GM21717 (cell line): ENCODE results near the gene GLI3.

ENCODE experiments used
- ATAC-seq: cut with Tn5 transposase; IDR thresholded peaks from one replicate; pipeline ENCODE4 v1.9.1; 2021; ENCODE audit warnings: mild to moderate bottlenecking, moderate library complexity; ENCODE audit not compliant: unreplicated experiment

The GLI3 gene

DNA sequence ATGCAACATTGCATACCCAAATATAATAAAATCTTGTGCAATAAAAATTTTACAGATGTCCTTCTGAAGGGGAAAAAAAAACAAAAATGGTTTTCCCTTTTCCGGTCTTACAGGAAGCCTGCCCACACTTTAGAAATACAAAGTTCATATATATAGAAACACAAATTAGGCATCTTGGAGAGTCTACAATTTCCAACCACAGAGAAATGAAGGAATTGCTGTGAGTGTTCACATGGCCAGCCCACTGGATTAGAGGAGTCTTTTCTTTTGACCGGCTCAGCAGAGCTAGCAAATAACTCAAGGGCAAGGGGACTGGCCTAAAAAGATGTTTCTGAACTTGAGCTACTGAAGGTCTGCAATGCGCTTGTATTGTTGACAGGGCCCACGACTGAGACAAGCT lies 92.4 kb downstream of the GLI3 start:
- no peak for ATAC-seq

DNA sequence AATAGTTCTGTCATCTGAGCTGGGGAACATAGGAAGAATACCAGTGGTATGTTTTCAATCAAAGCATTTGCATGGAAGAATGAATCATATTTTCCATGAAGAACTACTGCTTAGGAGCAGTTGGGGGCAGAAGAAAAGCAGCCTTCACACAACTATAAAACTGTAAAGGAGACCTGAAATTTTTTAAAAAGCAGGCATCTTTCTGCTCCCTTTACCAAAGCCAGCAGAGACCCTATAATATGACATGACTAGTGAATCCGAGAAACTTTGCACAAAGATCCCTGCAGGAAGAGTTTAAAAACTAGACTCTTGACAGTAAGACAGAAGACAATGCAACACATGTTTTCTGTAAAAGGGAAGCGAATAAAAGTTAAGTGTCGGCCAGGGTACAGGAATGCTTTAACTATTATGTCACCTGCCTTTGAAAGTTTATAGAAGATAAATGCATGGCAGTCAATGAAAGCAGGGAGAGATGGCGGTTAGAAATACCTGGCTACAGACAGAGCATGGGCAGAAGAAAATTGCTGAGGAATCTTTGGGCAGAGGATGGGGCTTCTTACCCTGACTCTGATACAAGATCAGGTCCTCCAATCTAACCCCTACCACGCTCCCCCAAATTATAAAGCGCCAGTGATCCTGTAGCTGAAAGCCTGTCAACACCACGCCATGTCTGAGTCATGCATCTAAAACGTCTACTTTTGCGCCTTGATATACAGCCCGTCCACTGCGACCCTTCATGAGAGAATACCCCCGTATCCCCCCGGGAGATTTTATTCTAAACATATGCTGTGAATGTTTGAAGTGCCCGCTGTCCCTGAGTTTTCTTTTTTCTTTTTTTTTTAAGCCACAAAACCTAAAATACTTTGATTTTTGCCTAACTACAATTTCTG lies 93.1 kb downstream of the GLI3 start:
- no peak for ATAC-seq

DNA sequence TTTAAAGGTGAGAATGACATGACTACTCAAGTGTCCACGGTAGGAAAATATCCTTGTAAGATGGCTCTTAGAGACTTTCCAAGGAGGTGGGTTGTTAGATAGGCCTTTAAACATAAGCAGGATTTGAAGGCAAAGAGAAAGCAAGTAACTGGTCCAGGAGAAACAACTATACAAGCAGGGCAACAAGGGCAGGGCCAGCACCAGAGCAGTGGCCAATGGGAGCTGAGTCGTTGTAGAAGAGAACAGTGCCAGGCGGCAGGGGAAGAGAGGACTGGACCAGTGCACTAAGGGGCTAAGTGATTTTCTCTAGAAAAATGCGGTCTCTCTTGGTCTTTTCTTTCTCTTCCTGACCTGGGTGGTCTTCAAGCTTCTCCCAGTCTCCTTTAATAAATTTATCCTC lies 94.9 kb downstream of the GLI3 start:
- ATAC-seq, result no peak

DNA sequence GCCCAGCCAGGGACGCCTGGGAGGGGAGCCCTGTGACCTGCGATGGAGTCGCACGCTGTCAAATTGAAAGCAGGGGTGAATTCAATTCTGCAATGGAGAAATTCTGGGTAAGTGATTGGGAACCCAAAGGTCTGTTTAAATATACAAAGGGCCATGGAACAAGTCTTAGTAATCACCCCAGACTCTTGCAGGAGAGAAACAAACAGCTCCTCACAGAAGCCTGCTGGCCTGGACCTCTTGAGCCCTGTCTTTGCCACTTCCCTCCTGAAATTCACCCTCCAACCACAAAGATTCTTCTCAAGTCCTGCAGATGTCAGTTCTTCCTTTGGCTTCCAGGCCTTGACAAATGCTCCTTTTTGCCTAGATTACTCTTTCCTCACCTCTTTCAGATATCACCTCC lies 97.3 kb downstream of the GLI3 start:
- ATAC-seq, result no peak

DNA sequence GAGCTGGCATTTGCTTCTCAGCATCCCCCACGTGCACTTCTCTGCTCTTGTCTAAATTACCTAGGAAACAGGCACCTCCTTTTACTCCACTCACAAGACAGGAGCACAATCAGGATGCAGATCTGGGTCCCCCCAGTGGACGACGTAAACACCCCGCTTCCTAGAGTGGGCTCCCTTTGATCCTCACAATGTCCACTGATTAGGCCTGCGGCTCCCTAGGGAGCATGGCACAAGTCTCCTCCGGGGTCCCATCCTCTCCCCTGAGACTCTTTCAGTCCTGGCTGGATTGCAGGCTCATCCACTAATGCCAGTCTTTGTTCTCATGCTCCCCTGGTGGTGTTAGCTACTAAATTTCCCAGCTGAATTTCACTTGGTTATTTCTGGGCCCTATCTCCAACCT lies 98.3 kb downstream of the GLI3 start:
- no peak for ATAC-seq

DNA sequence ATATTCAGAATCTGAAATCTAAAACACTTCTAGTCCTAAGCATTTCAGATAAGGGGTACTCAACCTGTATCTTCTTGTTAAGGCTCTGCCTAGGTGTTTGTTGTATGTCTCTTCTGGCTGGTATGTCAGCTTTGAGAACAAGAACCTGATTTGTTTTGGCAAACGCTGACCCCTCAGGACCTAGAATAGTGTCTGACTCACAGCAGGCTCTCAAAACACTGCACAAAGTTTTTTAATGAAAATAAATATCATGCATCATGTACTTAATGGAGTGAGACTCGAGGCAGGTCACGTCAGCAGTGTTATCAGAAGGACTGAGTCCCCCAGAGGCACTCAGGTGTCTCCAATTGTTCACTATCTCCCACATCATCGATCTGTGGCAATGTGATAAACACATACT lies 99.1 kb downstream of the GLI3 start:
- no peak for ATAC-seq

DNA sequence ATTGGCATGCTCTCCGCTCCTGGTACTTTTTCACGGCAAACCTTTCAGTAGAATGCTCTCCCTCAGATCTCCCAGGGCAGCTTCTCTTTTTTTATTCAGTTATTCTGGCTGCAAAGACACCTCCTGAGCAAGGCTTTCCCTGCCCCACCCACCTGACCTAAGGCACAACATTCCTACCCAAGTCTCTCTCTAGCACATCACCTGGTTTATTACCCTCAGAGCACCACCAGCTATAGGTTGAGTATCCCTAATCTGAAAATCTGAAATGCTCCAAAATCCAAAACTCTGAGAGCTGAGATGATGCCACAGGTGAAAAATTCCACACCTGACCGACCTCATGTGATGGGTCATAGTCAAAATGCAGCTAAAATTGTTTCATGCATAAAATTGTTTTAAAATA lies 99.6 kb downstream of the GLI3 start:
- no peak for ATAC-seq

DNA sequence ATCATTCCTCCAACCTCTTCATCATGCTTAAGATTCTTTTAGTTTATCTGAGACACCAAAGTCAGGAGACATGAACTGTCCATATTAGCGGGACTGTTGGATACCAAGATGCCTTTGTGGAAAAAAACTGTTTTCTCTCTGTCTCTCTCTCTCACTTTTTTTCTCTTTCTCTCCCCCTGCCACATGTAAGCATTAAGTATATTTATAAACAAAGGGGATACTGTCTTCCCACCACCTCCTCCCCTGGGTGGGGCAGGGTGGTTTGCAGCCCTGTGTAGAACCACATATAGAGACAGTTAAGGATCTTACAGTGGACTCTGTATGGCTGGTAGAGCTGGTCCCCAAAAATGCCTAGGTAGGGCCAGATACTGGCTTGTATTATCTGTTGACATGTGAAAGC lies 101.3 kb downstream of the GLI3 start:
- no peak for ATAC-seq

DNA sequence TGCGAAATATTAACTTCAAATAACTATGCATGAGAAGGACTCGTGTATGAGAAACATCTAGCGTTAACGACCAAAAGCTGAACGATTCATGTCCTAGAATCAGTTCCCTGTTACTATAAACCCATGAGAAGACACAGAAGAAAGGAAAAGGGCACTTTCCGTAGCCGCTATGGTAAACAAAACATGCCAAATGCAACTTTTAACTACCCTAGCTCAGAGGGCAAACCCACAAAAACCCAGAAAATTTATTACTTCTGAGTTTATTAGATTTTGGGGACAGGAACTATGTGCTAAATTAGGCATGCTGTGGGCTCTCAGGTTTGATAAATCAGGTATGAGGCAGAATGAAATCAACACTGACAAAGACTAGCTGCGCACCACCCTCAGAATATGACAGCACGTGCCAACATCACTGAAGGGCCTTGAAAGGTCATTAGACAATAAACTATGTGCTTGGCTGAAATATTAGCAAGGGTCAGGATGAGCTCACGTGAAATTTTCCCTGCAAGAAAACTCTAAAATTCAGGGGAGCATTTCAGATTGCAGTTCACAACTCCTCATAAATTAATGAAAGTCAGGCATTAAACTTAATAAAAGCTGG lies 102.6 kb downstream of the GLI3 start:
- no peak for ATAC-seq

DNA sequence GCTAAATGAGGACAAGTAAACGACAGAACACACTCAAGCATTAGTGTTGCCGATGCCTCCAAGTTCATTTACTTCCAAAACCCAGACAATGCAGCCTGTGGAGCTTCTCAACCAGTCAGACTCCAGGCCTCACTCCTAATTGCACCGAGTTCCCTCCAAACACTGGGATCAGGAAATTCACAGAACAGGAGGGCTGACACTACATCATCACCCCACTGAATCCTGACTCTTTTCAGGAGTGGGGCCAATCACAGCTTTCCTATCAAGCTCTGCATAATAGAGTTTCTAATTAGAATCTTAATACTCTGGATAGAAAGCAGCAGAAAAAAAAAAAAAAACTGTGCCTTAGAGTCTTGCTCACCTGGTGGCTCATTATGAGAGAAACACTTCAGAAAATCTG lies 103.7 kb downstream of the GLI3 start:
- ATAC-seq, result no peak

DNA sequence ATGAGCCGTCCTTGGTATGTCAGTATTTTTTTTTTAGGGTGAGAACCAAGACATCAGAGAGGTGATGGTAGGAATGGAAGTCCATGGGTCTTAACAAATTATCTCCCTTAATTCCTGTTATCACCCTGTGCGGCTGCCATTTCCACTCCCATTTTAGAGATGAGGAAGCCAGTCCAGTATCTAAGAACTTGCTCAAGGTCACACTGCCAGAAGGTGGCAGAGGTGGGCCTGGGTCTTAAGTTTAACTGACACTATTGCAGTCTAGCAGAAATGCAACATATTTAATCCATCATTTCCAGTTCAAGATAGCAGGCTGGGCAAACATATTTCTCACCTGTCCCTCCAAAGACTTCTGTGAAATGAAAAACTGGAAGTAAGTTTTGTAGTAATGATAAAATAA lies 108.3 kb downstream of the GLI3 start:
- ATAC-seq, result no peak

DNA sequence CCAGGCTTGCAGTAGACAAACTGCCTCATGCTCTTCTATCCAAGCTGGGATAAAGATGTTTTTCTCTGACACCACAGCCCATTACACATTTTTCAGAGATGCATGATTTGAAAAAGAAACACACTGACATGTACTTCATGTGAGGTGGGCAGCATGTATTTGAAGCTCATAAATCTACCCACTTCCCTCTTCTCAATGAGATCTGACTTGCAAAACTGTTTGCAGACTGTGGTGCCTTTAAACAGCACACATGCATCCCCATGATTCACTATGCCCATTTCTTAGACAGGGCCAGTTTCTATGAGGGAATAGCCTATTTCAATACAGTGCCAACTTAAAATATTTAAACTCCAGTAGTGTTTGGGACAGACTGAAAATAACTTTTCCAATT lies 109.8 kb downstream of the GLI3 start:
- no peak for ATAC-seq

DNA sequence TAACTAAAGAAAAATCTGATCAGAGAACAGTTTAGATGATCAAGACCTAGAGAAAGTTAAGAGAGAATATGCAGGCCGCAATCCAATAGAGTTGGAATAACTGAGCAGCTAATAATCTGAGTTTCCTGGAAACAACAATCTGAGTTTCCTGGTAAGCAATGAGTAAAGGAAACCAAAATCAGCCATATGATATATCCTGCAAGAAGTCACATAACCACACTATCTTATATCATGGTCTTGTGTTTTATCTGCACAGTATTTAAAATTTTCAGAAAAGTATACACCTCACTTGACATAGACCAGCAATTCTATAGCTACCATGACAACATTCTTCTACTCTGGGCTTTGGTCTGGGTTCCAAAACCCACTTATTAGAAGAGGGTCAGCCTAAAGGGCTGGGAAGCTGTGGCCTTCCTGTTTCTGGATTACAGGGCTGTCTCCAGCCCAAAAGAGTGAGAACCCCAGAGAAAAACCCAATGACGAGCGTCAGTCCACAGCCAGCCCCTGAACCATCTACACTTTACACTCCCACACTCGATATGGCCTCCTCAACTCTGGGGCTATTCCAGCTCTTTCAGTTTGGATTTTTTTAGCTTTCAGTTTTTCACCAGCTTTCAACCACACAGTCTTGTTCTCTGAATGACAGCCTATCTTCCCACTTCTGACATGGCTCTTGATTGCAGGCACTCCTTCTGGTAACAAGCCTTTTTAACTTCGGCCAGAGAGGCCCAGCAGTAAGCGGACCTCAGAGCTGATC lies 110.4 kb downstream of the GLI3 start:
- ATAC-seq, result no peak

DNA sequence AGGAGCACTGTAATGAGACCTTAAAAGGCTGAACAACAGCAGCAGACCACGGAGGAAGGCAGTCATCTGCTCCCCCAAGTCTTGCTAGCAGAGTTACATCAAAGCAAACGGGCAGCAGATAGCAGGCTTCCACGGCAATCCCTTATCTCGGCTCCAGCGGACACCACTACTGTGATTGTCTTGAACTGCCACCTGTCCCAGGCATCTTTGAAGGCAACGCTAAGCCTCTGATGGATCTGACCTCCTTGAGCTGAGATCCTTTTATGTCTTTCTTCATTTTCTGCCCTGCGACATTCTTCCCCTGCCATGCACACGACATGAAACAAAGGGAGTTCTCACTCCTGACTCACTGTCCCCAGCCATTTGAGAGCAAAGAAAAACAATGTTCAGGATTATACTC lies 111.7 kb downstream of the GLI3 start:
- ATAC-seq, result no peak

DNA sequence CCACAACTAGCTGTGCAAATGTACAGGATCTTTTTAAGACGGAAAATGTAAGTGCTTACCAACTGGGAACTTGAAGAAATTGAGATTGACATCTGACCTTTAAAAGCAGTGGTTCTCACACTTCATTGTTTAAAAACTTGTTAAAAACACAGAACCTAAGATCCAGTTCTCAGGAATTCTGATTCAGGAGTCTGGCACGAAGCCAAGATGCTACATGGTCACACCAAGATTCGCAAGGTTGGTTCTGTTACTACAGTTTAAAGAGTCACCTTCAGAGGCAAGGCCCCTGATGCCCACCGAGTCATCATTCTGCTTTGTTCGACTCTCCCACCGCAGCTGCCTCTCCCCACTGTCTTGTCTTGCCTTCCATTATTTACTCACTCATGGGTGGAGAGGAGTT lies 113.3 kb downstream of the GLI3 start:
- ATAC-seq, result no peak

DNA sequence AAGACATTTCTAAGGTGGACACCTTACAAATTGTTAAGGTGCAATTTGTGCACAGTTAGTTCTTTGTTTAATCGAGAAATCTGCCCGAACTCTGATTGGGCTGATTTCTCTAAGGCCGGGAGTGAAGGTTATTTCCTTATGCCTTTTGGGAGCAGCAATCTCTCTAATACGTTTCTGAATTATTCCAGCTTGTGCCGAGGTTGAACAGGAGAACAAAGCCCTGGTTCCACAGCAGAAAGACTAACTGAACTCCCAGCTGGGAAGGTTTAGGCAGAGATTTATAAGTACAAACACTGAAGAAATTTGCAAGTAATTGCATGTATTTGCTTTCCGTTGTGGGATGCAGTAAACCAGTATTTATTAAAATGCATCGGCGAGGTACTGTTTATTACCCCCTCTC lies 116.8 kb downstream of the GLI3 start:
- no peak for ATAC-seq

DNA sequence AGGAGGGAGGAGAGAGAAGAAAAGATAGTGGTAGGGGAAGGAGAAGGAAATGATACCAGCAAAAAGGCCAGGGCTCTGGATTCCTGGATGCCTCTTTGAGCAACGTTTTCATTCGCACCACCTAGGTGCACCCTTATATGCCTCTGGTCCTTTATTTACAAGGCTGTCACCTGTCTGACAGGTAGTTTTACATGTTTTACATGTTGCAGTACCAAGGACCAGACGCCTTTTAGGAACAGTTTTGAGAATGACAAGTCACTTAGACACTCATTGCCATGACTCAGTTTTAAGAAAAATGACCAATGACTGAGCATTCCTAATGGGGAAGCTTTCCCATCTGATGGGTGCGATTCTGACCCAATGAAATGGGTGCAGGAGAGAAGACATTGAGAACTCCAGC lies 119.8 kb downstream of the GLI3 start:
- ATAC-seq, result no peak

DNA sequence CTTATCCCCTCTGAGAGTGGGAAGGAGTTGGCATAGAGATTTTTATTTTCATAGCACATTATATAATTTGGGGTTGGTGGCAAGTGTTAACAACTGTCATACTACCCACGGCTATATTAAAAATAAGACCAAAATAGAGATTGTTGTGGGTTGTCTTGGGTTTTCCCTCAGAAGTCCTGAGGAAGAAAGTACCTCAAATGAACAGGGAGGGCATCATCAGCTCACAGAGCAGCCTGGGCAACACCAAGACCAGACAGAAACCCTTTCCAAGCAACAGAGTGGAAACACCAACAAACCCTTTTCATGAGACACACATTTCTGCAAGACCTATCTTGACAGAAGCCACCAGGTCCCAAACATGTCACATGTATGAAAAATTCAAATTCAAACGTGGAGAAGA lies 121.2 kb downstream of the GLI3 start:
- ATAC-seq, result no peak

DNA sequence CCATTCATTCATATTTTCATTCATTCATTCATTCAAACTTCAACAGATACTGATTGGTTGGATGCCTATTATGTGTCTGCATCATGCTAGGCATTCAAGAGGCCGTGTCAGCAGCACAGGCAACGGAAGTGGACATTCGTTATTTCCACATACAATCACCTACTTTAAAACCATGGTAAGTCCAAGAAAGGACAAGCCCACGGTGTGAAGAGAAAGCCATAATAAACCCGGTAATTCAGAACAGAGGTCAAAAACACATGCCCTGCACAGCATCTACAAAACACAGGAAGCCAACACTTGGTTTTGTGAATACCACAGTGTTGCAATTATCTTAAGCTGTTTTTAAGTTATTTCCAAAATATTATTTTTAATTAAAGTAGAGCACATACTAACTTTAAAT lies 126.7 kb downstream of the GLI3 start:
- no peak for ATAC-seq

DNA sequence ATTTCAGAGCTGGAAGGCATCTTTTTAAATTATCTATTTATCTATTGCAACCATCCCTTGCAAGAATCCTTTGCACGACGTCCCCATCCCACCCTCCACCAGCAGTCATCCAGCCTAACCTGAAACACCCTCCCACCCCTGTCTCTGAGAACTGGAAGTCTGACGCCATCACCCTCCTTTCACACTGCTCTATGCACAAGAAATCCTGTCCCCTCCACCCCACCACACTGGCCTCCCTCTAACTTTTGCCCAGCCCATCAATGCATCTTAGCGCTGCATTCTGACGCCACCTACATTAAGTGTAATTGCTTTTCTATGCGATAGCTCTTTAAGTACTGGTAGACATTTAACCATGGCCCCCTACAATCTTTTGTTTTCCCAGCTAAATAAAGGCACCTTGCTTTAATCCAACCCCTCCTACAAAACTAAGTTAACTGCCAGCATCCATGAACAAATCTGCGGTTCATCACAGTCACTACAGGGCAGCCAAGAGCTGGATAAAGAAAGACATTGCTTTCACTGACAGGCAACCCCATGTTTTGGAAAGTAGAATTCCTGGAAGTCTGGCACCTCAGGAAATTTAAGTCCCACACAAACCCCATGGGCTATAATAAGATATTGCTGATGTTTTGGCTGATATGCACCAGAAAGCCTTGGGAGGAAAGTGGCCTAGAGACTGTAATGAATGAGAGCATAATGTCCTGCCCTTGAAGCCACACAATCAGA lies 128.0 kb downstream of the GLI3 start:
- no peak for ATAC-seq

DNA sequence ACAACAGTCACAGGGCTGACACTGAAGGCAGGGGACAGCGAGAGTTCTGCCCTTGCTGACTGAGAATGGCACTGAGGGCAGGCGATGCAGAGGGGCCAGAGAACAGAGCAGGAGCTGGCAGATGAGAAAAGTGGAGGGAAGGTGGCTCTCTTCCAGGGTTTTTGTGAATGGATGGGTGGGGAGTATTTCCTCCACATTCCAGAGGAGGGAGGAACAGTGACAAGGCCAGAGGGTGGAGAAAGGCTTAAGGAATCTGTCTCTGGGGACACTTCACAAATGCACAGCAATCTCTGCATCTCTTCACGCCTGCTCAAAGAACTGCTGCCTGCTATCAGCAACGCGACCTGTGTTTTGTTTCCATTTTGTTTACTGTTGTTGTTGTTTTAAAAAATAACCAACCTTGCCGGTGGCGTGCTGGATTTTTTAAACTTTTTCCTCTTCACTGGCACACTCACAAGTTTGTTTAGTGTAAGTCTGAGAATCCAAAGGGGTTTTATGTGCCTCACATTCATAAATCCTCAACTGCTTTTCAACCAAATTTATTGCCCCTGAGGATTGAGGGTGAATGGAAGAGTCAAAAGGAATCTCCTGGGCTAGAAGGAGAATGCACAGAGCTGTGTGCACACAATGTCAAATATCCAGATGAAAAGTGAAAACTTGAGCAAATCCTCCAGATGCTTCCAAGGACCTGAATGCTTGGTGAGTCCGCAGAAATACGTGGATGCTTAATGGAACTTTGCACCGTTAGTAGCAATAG lies 129.3 kb downstream of the GLI3 start:
- ATAC-seq, result no peak
